ENCODE results near the gene PTPRK. TPM values are rescaled to one million over a fixed set of nuclear protein-coding genes. Genes with fewer than 3 reads are reported as not detected.

PTPRK gene
- total RNA-seq, 1 experiment from 2014 or later: 31.9 TPM

DNA sequence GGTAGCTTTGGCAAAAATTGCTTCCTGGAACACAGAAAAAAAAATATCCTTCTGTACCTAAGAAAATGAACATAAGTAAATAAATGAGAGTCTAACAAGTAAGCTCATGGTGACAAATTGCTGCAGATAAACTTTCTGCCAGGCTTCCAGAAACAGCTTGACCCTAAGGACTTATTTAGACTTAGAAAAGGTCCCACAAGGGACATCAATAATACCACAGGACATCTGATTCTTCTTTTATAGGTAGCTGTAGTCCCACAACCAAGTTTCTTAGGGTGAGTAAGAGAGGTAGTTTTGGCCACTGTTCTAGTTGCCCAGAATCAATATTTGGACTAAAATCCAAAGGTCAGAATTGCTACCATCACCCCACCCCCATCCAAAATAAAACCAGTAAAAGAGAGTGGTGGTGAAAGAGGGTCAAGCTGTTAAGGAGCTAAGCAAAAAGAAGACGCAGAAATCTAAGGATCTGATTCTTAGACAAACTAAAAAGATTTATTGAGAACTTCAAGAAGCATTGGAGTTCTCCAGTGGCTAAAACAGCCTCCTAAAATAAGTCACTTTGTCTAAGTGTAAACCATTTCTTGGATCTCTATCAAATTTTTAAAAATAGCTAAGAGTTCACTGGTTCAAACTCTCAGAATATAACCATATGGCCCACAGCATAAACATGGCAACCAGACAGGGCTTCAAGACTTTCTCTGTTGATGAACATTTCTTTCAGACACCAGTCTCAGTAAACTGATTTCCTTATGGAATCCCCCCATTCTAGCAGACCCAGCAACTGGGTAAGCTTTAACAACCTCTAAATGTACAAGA, 180.6 kb downstream of the PTPRK start:
- H3K9me3 ChIP-seq (replicated peaks): no peaks in the 10 kb centered on the region
- no peaks in the 10 kb centered on the region for H3K36me3 ChIP-seq
- DNase-seq (ENCODE audit: low read depth in 1 of 2, low spot score in 2 of 2): no peak
- H3K27ac ChIP-seq: no peak overlapping the region
- no peaks in the 10 kb centered on the region for H3K4me1 ChIP-seq (replicated peaks)
- no peak overlapping the region for H3K4me3 ChIP-seq
- no peaks in the 10 kb centered on the region for H3K27me3 ChIP-seq (replicated peaks)

DNA sequence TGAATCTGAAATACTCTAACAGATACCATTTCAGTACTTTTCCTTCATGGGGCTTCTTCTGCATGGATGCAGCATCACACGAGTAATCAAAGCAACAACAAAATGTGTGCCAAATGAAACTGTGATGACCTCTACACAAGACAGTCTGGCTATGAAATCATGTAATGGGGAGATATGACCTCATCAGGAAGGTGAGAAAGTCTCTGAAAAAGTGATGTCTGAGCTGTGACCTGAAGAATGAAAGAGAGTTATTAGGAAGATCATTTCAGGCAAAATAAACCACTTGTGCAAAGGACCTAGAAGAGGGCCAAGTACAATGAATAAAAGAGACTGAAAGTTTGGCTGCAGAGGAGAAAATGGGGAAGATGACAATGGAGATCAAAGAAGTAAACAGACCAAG, 182.8 kb downstream of the PTPRK start:
- no peaks in the 10 kb centered on the region for H3K9me3 ChIP-seq (replicated peaks)
- H3K27ac ChIP-seq: no peak overlapping the region
- H3K36me3 ChIP-seq: no peaks in the 10 kb centered on the region
- DNase-seq (ENCODE audit: low read depth in 1 of 2, low spot score in 2 of 2): no peak
- no peak overlapping the region for H3K4me3 ChIP-seq
- no peaks in the 10 kb centered on the region for H3K27me3 ChIP-seq (replicated peaks)
- no peaks in the 10 kb centered on the region for H3K4me1 ChIP-seq (replicated peaks)

DNA sequence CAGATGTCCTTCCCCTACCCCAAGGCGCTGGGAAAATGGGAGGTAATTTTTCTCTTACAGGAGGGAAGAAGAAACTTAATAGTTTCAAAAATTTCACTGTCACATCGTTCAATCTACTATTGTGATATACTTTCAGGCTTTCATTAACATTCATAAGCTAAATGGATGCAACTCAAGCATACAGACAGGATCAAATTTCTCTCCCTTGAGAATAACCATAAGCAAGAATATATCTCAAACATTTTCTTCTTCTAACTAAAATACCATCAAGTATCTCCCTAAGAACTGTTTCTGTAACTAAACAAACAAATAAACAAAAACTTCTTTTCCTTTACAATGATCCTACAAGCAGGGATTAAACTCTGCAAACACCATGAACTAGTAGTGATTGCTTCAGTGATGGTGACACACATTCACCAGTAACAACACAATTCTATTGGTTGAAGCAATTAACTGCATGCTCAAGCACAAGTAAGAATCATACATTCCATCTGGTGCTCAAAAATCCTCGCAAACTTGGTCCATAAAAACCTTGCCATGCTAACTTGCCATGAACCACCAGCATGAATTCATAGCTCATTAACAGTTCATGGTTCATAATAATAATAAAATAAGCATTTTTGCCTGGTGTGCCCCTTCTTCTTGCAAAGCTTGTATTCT, 183.8 kb downstream of the PTPRK start:
- no peaks in the 10 kb centered on the region for H3K4me1 ChIP-seq (replicated peaks)
- H3K27ac ChIP-seq: no peak overlapping the region
- no peaks in the 10 kb centered on the region for H3K9me3 ChIP-seq (replicated peaks)
- DNase-seq (ENCODE audit: low read depth in 1 of 2, low spot score in 2 of 2): no peak
- H3K36me3 ChIP-seq: no peaks in the 10 kb centered on the region
- no peak overlapping the region for H3K4me3 ChIP-seq
- H3K27me3 ChIP-seq (replicated peaks): no peaks in the 10 kb centered on the region

DNA sequence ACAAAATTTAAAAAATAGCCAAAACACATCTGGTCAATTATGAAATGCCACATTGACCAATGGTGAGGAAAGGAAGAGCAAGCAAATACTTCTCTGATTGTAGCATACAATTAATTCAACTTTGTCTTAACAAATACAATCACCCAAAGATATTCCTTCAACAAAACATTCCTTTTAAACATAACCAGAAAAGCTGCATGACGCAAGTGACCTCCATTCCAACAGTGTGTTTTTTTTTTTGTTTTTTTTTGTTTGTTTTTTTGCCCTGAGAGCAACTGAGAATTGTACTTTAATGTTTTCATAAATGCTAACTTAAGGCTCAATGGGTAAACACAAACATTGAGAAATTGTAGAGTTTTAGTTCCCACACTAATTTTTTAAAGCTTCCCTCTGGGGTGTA, 184.4 kb downstream of the PTPRK start:
- no peaks in the 10 kb centered on the region for H3K36me3 ChIP-seq
- H3K27ac ChIP-seq: no peak overlapping the region
- DNase-seq (ENCODE audit: low read depth in 1 of 2, low spot score in 2 of 2): no peak
- no peaks in the 10 kb centered on the region for H3K4me1 ChIP-seq (replicated peaks)
- H3K9me3 ChIP-seq (replicated peaks): no peaks in the 10 kb centered on the region
- no peaks in the 10 kb centered on the region for H3K27me3 ChIP-seq (replicated peaks)
- no peak overlapping the region for H3K4me3 ChIP-seq

DNA sequence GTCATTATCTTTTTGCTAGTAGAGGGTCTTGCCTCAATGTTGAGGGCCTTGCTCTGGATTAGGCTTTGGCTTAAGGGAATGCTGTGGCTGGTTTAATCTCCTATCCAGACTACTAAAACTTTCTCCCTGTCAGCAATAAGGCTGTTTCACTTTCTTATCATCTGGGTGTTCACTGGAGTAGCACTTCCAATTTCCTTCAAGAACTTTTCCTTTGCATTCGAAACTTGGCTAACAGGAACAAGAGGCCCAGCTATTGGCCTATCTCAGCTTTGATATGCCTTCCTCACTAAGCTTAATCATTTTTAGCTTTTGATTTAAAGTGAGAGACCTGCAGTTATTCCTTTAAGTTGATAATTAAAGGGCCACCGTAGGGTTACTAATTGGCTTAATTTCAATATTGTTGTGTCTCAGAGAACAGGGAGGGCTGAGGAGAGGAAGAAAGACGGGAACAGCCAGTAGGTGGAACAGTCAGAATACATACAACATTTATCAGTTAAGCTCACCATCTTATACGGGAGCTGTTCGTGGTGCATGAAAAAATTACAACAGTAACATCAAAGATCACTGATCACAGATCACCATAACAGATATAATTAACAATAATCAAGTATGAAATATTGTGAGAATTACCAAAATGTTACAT, 186.7 kb downstream of the PTPRK start:
- DNase-seq (ENCODE audit: low read depth in 1 of 2, low spot score in 2 of 2): no peak
- Histone ChIP-seq H3K4me3 (no peak overlapping the region), H3K4me1 (replicated peaks) (no peaks in the 10 kb centered on the region), H3K27me3 (replicated peaks) (no peaks in the 10 kb centered on the region), H3K9me3 (replicated peaks) (0 out of 2 replicates have a peak, but pooled peaks cover 2% of the 10 kb centered on the region), H3K36me3 (no peaks in the 10 kb centered on the region), H3K27ac (no peak overlapping the region)

DNA sequence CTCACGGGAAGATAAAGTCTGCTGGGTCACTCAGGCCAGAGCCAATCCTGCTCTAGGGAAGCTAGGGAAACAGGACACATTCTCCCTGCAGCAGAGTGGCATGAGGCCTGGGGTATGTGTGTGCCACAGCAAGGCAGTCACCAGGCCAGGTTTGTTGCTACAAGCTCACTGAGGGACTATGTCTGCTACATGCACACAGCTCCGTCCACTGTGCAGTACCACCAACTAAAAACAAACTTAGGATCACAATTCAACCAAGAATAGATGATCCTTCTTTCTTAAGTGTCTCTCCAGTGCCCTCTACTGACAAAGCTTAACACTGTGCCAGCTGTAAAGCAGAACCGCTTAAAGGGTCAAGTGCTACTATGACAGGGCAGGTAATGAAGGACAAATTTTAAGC, 192.5 kb downstream of the PTPRK start:
- no peak for DNase-seq (ENCODE audit: low read depth in 1 of 2, low spot score in 2 of 2)

DNA sequence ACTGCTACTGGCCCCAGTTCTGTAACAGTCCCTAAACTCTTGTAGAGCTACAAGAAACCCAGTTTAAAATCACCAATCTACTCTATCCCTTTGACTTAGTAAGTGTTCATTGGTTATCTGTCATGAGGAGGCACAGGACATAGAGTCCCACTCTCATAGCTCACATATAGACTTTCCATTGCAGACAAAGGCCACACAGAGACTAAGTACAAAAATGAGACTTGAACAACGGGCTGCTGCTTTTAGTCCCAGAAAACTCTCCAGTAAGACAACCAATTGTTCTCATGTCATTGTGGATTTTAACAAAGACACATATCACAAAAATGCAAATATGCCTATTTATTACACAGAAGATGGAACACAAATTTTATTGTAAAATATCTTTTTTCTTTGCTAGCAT, 197.4 kb downstream of the PTPRK start:
- H3K27ac ChIP-seq: no peak overlapping the region
- H3K9me3 ChIP-seq (replicated peaks): no peaks in the 10 kb centered on the region
- DNase-seq (ENCODE audit: low read depth in 1 of 2, low spot score in 2 of 2): no peak
- H3K4me1 ChIP-seq (replicated peaks): no peaks in the 10 kb centered on the region
- no peak overlapping the region for H3K4me3 ChIP-seq
- H3K27me3 ChIP-seq (replicated peaks): no peaks in the 10 kb centered on the region
- 0 out of 2 replicates have a peak, but pooled peaks cover 5% of the 10 kb centered on the region for H3K36me3 ChIP-seq

More for the DNA sequence above, 192.5 kb downstream of the PTPRK start:
- Histone ChIP-seq H3K9me3 (replicated peaks) (0 out of 2 replicates have a peak, but pooled peaks cover 2% of the 10 kb centered on the region), H3K27ac (no peak overlapping the region), H3K36me3 (no peaks in the 10 kb centered on the region), H3K4me3 (no peak overlapping the region), H3K4me1 (replicated peaks) (no peaks in the 10 kb centered on the region), H3K27me3 (replicated peaks) (no peaks in the 10 kb centered on the region)

DNA sequence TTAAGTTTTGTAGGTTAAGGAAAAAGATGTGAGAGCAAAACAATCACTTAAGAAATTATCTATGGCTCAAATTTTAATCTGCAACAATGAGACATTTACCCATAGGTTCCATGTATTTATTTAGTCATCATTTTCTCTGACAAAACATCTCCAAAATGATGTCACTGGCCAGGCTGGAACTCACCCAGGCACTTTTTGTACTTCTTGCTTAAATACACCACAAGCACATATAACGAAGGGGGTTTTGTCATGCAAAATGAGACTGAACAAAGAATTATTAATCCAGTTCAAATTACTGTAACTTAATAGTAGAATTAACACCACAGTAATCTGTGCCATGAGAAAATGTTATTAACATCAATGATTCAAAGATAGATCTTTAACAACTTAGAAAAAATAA, 200.5 kb downstream of the PTPRK start:
- H3K36me3 ChIP-seq: 0 out of 2 replicates have a peak, but pooled peaks cover 5% of the 10 kb centered on the region
- no peak for DNase-seq (ENCODE audit: low read depth in 1 of 2, low spot score in 2 of 2)

DNA sequence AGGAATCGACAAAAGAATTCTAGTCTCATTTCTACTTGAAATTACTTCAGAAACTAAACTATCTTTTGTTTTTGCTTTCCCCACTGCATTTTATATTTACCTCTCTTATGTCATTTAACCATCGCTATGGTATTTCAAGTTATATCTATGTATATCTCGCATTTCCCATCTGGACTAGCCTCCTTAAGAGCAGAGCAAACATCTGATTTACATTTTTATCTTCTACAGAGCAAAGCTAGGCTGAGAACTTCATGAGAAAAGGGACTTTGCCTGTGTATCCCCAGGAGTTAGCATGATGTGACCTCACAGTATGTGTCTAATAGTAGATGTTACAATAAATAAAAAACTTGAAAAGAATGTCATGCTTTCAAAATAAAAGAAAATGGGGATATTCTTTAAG, 201.2 kb downstream of the PTPRK start:
- Histone ChIP-seq H3K4me3 (no peak overlapping the region), H3K27ac (no peak overlapping the region), H3K36me3 (0 out of 2 replicates have a peak, but pooled peaks cover 5% of the 10 kb centered on the region), H3K9me3 (replicated peaks) (no peaks in the 10 kb centered on the region), H3K4me1 (replicated peaks) (no peaks in the 10 kb centered on the region), H3K27me3 (replicated peaks) (no peaks in the 10 kb centered on the region)
- DNase-seq (ENCODE audit: low read depth in 1 of 2, low spot score in 2 of 2): no peak

More for the DNA sequence above, 200.5 kb downstream of the PTPRK start:
- no peaks in the 10 kb centered on the region for H3K9me3 ChIP-seq (replicated peaks)
- H3K4me1 ChIP-seq (replicated peaks): no peaks in the 10 kb centered on the region
- no peak overlapping the region for H3K4me3 ChIP-seq
- no peak overlapping the region for H3K27ac ChIP-seq
- no peaks in the 10 kb centered on the region for H3K27me3 ChIP-seq (replicated peaks)

DNA sequence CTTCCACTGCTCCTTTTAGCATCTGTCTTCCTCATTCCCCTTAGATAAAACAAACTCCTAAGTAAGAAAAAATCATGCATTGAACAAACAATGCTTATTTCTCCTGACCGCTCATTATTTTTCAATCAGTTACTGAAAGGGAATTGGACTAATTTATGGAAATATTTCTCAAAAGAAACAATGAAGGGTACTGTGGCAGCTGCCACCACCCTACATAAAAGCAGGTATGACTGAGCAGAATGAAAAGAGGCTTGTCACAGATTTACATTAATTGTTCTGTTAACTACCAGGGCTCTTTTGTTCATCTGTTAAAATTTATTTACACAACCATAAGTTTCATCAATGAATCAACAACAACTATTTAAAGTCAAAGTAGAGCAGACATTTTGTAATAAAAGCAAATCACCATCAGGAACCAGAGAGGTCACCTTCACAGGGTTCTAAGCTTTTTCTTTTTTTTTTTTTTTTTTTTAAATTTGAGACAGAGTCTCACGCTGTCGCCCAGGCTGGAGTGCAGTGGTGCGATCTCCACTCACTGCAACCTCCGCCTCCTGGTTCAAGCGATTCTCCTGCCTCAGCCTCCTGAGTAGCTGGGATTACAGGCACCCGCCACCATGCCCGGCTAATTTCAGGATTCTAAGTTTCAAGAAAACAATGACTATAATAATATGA, 204.0 kb downstream of the PTPRK start:
- Histone ChIP-seq H3K4me1 (replicated peaks) (no peaks in the 10 kb centered on the region), H3K4me3 (no peak overlapping the region), H3K36me3 (0 out of 2 replicates have a peak, but pooled peaks cover 2% of the 10 kb centered on the region), H3K27ac (no peak overlapping the region), H3K9me3 (replicated peaks) (no peaks in the 10 kb centered on the region), H3K27me3 (replicated peaks) (no peaks in the 10 kb centered on the region)
- DNase-seq (ENCODE audit: low read depth in 1 of 2, low spot score in 2 of 2): no peak

DNA sequence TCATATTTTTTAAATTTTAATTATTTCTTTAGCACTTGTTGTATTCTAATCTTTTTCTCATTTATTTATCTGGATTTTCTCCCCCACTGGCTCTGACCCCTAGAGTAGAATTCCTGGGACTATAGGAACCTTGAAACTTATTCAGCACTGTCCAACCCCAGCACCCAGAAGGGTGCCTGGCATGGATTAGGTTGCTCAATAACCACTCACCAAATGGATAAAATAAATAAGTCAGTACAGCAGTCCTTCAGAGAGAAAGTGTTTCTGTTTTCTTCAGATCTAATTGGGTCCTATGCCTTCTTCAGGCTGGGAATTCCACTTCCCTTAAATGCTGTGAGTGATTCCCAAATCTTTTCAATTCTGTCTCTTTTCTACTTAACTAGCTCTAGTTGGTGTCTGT, 206.2 kb downstream of the PTPRK start:
- Histone ChIP-seq H3K4me3 (no peak overlapping the region), H3K27ac (no peak overlapping the region), H3K27me3 (replicated peaks) (no peaks in the 10 kb centered on the region), H3K36me3 (no peaks in the 10 kb centered on the region), H3K4me1 (replicated peaks) (no peaks in the 10 kb centered on the region), H3K9me3 (replicated peaks) (no peaks in the 10 kb centered on the region)
- no peak for DNase-seq (ENCODE audit: low read depth in 1 of 2, low spot score in 2 of 2)

DNA sequence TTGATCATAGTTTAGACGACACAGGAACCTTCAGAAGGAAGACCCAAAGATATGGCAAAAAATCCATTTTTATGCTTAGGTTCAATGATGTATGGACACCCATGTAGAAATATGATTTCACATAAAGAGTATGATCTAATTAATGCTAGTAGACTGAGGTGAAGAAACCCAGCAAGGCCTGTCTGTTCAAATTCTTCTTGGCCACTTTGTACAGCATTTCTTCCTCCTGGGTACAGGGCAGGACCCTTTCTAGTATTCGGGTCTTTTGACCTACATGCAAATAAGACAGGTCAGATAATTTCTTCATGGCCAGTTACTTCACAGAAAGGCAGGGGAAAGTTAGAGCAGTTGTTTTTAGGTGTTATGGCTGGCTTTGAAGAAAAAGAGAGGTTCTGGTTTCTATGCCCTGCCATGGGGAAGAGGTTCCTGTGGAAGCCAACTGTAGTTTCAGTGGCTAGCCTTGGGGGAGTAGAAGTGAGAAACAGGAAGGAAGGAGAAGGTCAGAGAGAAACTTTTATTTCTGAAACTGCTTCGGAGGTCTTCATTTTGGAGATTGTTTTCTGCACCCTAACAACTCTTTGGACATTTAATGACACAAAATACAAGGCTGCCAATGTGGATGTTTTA, 208.3 kb downstream of the PTPRK start:
- DNase-seq (ENCODE audit: low read depth in 1 of 2, low spot score in 2 of 2): no peak
- Histone ChIP-seq H3K9me3 (replicated peaks) (no peaks in the 10 kb centered on the region), H3K36me3 (no peaks in the 10 kb centered on the region), H3K27me3 (replicated peaks) (no peaks in the 10 kb centered on the region), H3K27ac (no peak overlapping the region), H3K4me1 (replicated peaks) (no peaks in the 10 kb centered on the region), H3K4me3 (no peak overlapping the region)

DNA sequence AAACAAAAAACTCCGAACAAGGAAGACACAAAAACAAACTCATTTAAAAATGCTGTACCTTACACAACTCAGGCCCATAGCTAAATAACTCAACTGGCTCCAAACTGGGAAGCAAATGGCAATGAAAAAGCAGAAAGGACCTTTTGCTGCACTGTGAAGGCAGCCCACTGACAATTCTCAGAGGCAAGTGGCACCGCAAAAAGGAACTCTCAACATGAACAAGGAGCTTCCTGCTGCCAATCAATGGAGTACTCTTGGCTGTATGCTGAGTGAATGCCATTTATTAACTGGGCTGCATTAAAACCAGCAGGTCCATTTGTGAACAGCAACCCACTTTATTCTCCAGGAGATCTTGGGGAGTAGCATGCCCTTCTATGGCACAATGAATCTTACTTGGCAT, 209.9 kb downstream of the PTPRK start:
- Histone ChIP-seq H3K4me1 (replicated peaks) (no peaks in the 10 kb centered on the region), H3K27me3 (replicated peaks) (no peaks in the 10 kb centered on the region), H3K27ac (no peak overlapping the region), H3K9me3 (replicated peaks) (no peaks in the 10 kb centered on the region), H3K4me3 (no peak overlapping the region), H3K36me3 (no peaks in the 10 kb centered on the region)
- no peak for DNase-seq (ENCODE audit: low read depth in 1 of 2, low spot score in 2 of 2)

Measured in SJSA1 (cell line).